PC-3 (cell line): ENCODE results near the gene TRA2B. TPM values are rescaled to one million over a fixed set of nuclear protein-coding genes. Genes with fewer than 3 reads are reported as not detected.
A peak's percentile ranks its signal among the peaks of the same experiment; 100 is the strongest.

Experiments
- ATAC-seq: fragments of 200-7000 bp; cut with Tn5 transposase; 2 replicates; pipeline ENCODE4 v1.9.1; 2020; ENCODE audit warnings: mild to moderate bottlenecking, moderate library complexity
- BruUV-seq: library from RNA; stranded (reverse); fragments of 400-500 nt; replicated peaks from 2 replicates; lab custom pipeline; 2021; lab: Mats Ljungman, UMichigan
- CTCF ChIA-PET: fragments of 300-600 bp; sonication (Branson Sonifier 250); formaldehyde crosslinking; loops from one replicate; lab custom pipeline; 2022; ENCODE audit warnings: antibody characterized with exemption; lab: Charles Lee
- POLR2A ChIA-PET: fragments of 300-600 bp; sonication (Branson Sonifier 250); formaldehyde crosslinking; loops from one replicate; lab custom pipeline; 2022; ENCODE audit warnings: antibody characterized with exemption; ENCODE audit not compliant: unreplicated experiment; lab: Charles Lee
- DNase-seq: peaks from one replicate; pipeline ENCODE4 v3.0.0-alpha.2; 2015
- H2AFZ ChIP-seq: fragments of 300-600 bp; sonication (generic); 2 replicates; pipeline ENCODE4 v1.6.0; 2016; ENCODE audit warnings: antibody characterized with exemption, low read length
- H3F3A ChIP-seq: fragments of 300-600 bp; sonication (generic); one replicate; pipeline ENCODE4 v1.6.0; 2017; ENCODE audit warnings: antibody characterized with exemption, low read length, control low read depth, mild to moderate bottlenecking; ENCODE audit not compliant: unreplicated experiment
- H3K27ac ChIP-seq: fragments of 300-600 bp; sonication (generic); 2 replicates; pipeline ENCODE4 v1.5.1; 2016; ENCODE audit warnings: mild to moderate bottlenecking, low read length
- H3K27me3 ChIP-seq: fragments of 300-600 bp; sonication (generic); 2 replicates; pipeline ENCODE4 v1.6.1; 2016; ENCODE audit warnings: low read length, mixed read lengths
- H3K36me3 ChIP-seq: fragments of 300-600 bp; sonication (generic); 2 replicates; pipeline ENCODE4 v1.6.1; 2016; ENCODE audit warnings: low read depth, mixed run types, low read length, mixed read lengths
- H3K4me1 ChIP-seq: fragments of 300-600 bp; sonication (generic); 2 replicates; pipeline ENCODE4 v1.5.1; 2016; ENCODE audit warnings: low read length; ENCODE audit not compliant: insufficient read depth
- H3K4me2 ChIP-seq: fragments of 300-600 bp; sonication (generic); 2 replicates; pipeline ENCODE4 v1.6.0; 2016; ENCODE audit warnings: low read length
- H3K4me3 ChIP-seq: fragments of 300-600 bp; sonication (generic); 2 replicates; pipeline ENCODE4 v1.5.1; 2016; ENCODE audit warnings: mild to moderate bottlenecking, low read length, mixed read lengths
- H3K79me2 ChIP-seq: fragments of 300-600 bp; sonication (generic); 2 replicates; pipeline ENCODE4 v1.6.1; 2017; ENCODE audit warnings: low read length, mixed read lengths
- H3K9ac ChIP-seq: fragments of 300-600 bp; sonication (generic); 2 replicates; pipeline ENCODE4 v1.6.0; 2016; ENCODE audit warnings: mild to moderate bottlenecking, low read length
- H3K9me2 ChIP-seq: fragments of 300-600 bp; sonication (generic); replicated peaks from 2 replicates; pipeline ENCODE4 v1.6.1; 2016; ENCODE audit warnings: mixed run types, low read length, mixed read lengths
- H3K9me3 ChIP-seq: fragments of 300-600 bp; sonication (generic); 2 replicates; pipeline ENCODE4 v1.6.1; 2016; ENCODE audit warnings: low read length, mixed read lengths
- H4K20me1 ChIP-seq: fragments of 300-600 bp; sonication (generic); 2 replicates; pipeline ENCODE4 v1.6.1; 2016; ENCODE audit warnings: low read length, mixed read lengths
- EZH2 ChIP-seq: fragments of 300-600 bp; sonication (generic); IDR thresholded peaks from one replicate; pipeline ENCODE4 v1.6.1; 2017; ENCODE audit warnings: antibody characterized with exemption, mild to moderate bottlenecking, low read length; ENCODE audit not compliant: unreplicated experiment
- EZH2phosphoT487 ChIP-seq: fragments of 300-600 bp; sonication (generic); IDR thresholded peaks from 2 replicates; pipeline ENCODE4 v1.6.1; 2018; ENCODE audit warnings: mild to moderate bottlenecking, antibody characterized with exemption, low read length, borderline replicate concordance
- intact Hi-C: fragments of 100-400 bp; cut with micrococcal nuclease; formaldehyde crosslinking; loops from 2 replicates; pipeline ENCODE4 v1.9.0; 2023
- total RNA-seq: library from RNA; depleted of rRNA; stranded (reverse); fragments of >200 nt; gene quantifications from 2 replicates; pipeline ENCODE4 v1.2.3, GENCODE V29; 2014
- TF ChIP-seq, protein P1 (sequence below): fragments of 300-600 bp; sonication (generic); conservative IDR thresholded peaks from 2 replicates; pipeline ENCODE4 v1.5.1; 2017; ENCODE audit warnings: antibody characterized with exemption, low read depth, mild to moderate bottlenecking, low read length

The TRA2B gene
- total RNA-seq, 1 experiment from 2014 or later = 287 TPM

DNA sequence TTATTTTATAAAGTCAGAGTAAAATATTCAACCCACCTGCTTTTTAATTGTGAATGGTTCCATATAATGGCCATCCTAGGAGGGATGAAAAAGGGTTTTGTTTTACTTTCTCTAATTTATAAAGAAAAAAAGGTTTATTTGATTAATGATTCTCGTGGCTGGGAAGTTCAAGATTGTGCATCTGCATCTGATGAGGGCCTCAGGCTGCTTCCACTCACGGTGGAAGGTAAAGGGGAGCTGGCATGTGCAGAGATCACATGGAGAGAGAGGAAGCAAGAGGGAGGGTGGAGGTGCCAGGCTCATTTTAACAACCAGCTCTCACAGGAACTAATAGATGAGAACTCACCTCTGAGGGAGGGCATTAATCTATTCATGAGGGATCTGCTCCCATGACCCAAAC lies 27.7 kb upstream of the TRA2B start:
- ChIA-PET POLR2A (no interaction called here), CTCF (no interaction called here)
- H2AFZ ChIP-seq = no peak overlapping the region
- no peaks in the 10 kb centered on the region for H3K9me2 ChIP-seq
- no peaks in the 10 kb centered on the region for H3K36me3 ChIP-seq
- H3K4me1 ChIP-seq = peaks cover 2% of the 10 kb centered on the region
- no peaks in the 10 kb centered on the region for H4K20me1 ChIP-seq
- H3K79me2 ChIP-seq = no peaks in the 10 kb centered on the region
- H3K27ac ChIP-seq = no peak overlapping the region
- H3K27me3 ChIP-seq = no peaks in the 10 kb centered on the region
- H3K9ac ChIP-seq = no peak overlapping the region
- BruUV-seq = no TSS peak
- H3F3A ChIP-seq = no peaks in the 10 kb centered on the region
- no peak overlapping the region for H3K4me2 ChIP-seq
- H3K9me3 ChIP-seq = no peaks in the 10 kb centered on the region
- no peak for DNase-seq
- intact Hi-C loops = no loop called here
- TF ChIP-seq EZH2 (no peak), EZH2phosphoT487 (no peak)
- TF ChIP-seq, protein P1, sequence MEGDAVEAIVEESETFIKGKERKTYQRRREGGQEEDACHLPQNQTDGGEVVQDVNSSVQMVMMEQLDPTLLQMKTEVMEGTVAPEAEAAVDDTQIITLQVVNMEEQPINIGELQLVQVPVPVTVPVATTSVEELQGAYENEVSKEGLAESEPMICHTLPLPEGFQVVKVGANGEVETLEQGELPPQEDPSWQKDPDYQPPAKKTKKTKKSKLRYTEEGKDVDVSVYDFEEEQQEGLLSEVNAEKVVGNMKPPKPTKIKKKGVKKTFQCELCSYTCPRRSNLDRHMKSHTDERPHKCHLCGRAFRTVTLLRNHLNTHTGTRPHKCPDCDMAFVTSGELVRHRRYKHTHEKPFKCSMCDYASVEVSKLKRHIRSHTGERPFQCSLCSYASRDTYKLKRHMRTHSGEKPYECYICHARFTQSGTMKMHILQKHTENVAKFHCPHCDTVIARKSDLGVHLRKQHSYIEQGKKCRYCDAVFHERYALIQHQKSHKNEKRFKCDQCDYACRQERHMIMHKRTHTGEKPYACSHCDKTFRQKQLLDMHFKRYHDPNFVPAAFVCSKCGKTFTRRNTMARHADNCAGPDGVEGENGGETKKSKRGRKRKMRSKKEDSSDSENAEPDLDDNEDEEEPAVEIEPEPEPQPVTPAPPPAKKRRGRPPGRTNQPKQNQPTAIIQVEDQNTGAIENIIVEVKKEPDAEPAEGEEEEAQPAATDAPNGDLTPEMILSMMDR = no peak
- no peak overlapping the region for H3K4me3 ChIP-seq
- no peak for ATAC-seq

DNA sequence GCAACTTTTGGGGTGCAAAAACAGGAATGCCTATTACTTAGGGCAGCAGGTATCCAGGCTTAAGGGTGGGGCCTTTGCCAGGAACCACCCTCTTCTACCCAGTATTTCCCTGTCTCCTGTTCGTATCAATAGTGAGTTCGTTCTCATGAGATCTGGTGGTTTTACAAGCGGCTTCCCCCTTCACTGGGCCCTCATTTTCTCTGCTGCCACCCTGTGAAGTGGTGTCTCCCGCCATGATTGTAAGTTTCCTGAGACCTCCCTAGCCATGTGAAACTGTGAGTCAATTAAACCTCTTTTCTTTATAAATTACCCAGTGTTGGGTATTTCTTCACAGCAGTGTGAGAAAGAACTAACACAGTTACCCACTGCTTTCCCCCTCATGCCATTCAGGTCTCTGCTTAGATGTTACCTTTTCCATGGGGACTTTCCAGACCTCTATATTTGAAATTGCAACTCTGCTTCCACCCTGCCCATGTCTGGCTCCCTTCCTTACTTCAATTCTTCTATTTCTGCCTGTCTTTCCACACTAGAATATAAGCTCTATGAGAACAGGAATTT lies 23.9 kb upstream of the TRA2B start:
- ChIA-PET POLR2A (no interaction called here), CTCF (interaction anchor here (0.6 kb wide), 1 partner anchor 302 kb away, joined by 3 read pairs; no protein-coding TSS in a partner anchor)
- Histone ChIP-seq H3K4me3 (no peak overlapping the region), H3K4me1 (peaks cover 21% of the 10 kb centered on the region), H3K9me3 (no peaks in the 10 kb centered on the region), H2AFZ (no peak overlapping the region), H3F3A (no peaks in the 10 kb centered on the region), H3K9me2 (no peaks in the 10 kb centered on the region), H3K36me3 (no peaks in the 10 kb centered on the region), H3K27me3 (no peaks in the 10 kb centered on the region), H4K20me1 (no peaks in the 10 kb centered on the region), H3K27ac (no peak overlapping the region), H3K4me2 (no peak overlapping the region), H3K79me2 (no peaks in the 10 kb centered on the region), H3K9ac (no peak overlapping the region)
- ATAC-seq (no peak), DNase-seq (no peak)
- BruUV-seq = no TSS peak
- intact Hi-C loops = no loop called here
- TF ChIP-seq EZH2 (no peak), EZH2phosphoT487 (no peak)
- TF ChIP-seq, protein P1 = no peak

DNA sequence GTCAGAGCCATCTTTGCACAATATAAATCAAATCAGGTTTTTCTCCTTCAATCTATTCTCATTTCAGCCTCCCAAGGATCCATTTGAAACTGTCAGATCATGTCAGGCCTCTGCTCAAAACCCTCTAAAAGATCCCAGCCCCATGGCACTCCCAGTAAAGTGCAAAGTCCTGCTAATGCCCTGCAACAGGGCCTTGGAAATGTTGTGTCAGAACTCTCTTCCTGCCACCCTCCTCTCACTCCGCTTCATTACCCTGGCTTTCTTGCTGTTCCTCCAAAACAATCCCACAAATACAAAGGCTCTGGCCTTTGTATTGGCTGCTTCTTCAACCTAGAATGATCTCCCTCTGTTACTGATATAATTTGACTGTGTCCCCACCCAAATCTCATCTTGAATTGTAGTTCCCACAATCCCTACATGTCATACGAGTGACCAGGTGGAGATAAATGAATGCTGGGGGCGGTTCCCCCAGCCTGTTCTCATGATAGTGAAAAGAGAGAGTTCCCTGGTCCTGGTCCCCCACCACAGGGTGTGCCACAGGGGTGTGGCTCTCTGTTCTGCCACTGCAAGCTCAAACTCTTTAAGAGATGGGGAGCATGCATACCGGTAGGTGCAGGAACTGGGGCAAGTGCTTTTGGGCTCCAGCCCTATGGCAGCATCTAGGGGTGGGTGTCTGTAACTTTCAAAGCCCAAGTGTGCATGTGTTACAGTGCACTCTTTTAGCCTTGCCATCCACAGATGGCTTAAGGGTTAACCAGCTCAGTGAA lies 22.9 kb upstream of the TRA2B start:
- peak overlapping the region; percentile 54 for H3K9ac ChIP-seq
- H3K4me1 ChIP-seq = peaks cover 21% of the 10 kb centered on the region
- no peaks in the 10 kb centered on the region for H3K79me2 ChIP-seq
- CTCF ChIA-PET = interaction anchor here (1.6 kb wide), 1 partner anchor 17 kb away, joined by 12 read pairs; no protein-coding TSS in a partner anchor
- intact Hi-C loops = no loop called here
- ATAC-seq (no peak), DNase-seq (no peak)
- no peaks in the 10 kb centered on the region for H3K27me3 ChIP-seq
- H3K4me2 ChIP-seq = peak overlapping the region; percentile 72
- H3K4me3 ChIP-seq = peak overlapping the region; percentile 0; the same call in 1 of the 2 replicates
- TF ChIP-seq EZH2 = no peak
- TF ChIP-seq, protein P1 = no peak
- TF ChIP-seq EZH2phosphoT487 = no peak
- no peaks in the 10 kb centered on the region for H3K9me2 ChIP-seq
- POLR2A ChIA-PET = no interaction called here
- no peaks in the 10 kb centered on the region for H3K9me3 ChIP-seq
- no peaks in the 10 kb centered on the region for H3K36me3 ChIP-seq
- no peaks in the 10 kb centered on the region for H3F3A ChIP-seq
- H2AFZ ChIP-seq = no peak overlapping the region; the same call in 1 of the 2 replicates
- peak overlapping the region; percentile 95 for H3K27ac ChIP-seq
- no peaks in the 10 kb centered on the region for H4K20me1 ChIP-seq
- no TSS peak for BruUV-seq
